SK-N-MC (cell line): Measurements from ENCODE around the gene PTPRJ.

Experiments
- EZH2 ChIP-seq: fragments of 200-600 bp; sonication (generic); IDR thresholded peaks from one replicate; pipeline ENCODE4 v1.6.1; 2017; ENCODE audit warnings: antibody characterized with exemption
- FOXP2 ChIP-seq: optimal IDR thresholded peaks from 2 replicates; pipeline ENCODE3; 2011; ENCODE audit warnings: mild to moderate bottlenecking, moderate library complexity; ENCODE audit not compliant: insufficient read depth; ENCODE audit errors: extremely low read length, control extremely low read depth
- POLR2AphosphoS5 ChIP-seq: IDR thresholded peaks from 2 replicates; pipeline ENCODE4 v1.6.1; 2012; ENCODE audit warnings: mild to moderate bottlenecking, low read depth, low read length, borderline replicate concordance

- TF ChIP-seq POLR2AphosphoS5 (no peak), EZH2 (no peak), FOXP2 (no peak)
Observed at GRCh38 chr11:47980907-47981621, 705 bp downstream of the PTPRJ start.
